Measurements from ENCODE around the gene RBMS3. TPM values are rescaled to one million over a fixed set of nuclear protein-coding genes. Genes with fewer than 3 reads are reported as not detected.

Gene RBMS3
- total RNA-seq, 1 experiment from 2014 or later, result 1.3 TPM

GRCh38 chr3:29775340-29775739, 494.5 kb downstream of the RBMS3 start:
- no peak for DNase-seq
- no peak overlapping the region for H3K27ac Mint-ChIP-seq (ENCODE audit: unreplicated experiment)
- no peak for TF ChIP-seq CTCF (IDR thresholded peaks at IDR 0.05; ENCODE audit: unreplicated experiment)
- BruUV-seq (replicated peaks), result no TSS peak
- H3K36me3 Mint-ChIP-seq (ENCODE audit: insufficient read depth, unreplicated experiment), result no peaks in the 10 kb centered on the region
- no peak overlapping the region for H3K4me3 Mint-ChIP-seq (ENCODE audit: low read depth, unreplicated experiment)
- CTCF ChIA-PET, result no interaction called here
- intact Hi-C loops (cut with micrococcal nuclease; ENCODE audit: unreplicated experiment), result no loop called here
- no peaks in the 10 kb centered on the region for H3K9me3 Mint-ChIP-seq (ENCODE audit: low read depth, unreplicated experiment)
- H3K27me3 Mint-ChIP-seq (ENCODE audit: unreplicated experiment), result no peaks in the 10 kb centered on the region
- H3K4me1 Mint-ChIP-seq (ENCODE audit: low read depth, unreplicated experiment), result no peaks in the 10 kb centered on the region

DNA sequence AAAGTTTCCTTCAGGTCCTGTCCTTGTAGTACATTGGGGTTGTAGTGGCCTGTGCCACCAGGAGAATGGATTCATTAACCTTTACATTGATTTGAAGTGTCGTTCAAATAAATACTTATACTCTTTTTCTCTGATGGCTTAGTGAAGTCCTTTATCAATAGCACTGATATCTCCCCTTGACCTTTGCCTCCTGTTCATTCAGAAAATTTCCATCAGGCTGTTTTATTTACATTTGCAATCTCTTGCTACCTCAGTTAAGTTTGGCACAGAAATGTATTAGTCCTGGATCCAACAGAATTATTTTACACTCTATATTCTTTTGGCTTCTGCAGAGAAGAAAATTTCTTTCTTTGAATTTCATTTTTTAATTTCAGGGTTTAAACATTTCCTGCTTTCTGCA, 497.0 kb downstream of the RBMS3 start:
- Mint-ChIP-seq H3K27me3 (ENCODE audit: unreplicated experiment) (no peaks in the 10 kb centered on the region), H3K4me1 (ENCODE audit: low read depth, unreplicated experiment) (no peaks in the 10 kb centered on the region), H3K4me3 (ENCODE audit: low read depth, unreplicated experiment) (no peak overlapping the region), H3K27ac (ENCODE audit: unreplicated experiment) (no peak overlapping the region), H3K36me3 (ENCODE audit: insufficient read depth, unreplicated experiment) (no peaks in the 10 kb centered on the region), H3K9me3 (ENCODE audit: low read depth, unreplicated experiment) (no peaks in the 10 kb centered on the region)
- no TSS peak for BruUV-seq (replicated peaks)
- no peak for DNase-seq
- CTCF ChIA-PET, result no interaction called here
- intact Hi-C loops (cut with micrococcal nuclease; ENCODE audit: unreplicated experiment), result no loop called here
- no peak for TF ChIP-seq CTCF (IDR thresholded peaks at IDR 0.05; ENCODE audit: unreplicated experiment)

- BruUV-seq (replicated peaks), result no TSS peak
- H3K36me3 Mint-ChIP-seq (ENCODE audit: insufficient read depth, unreplicated experiment), result no peaks in the 10 kb centered on the region
- no peaks in the 10 kb centered on the region for H3K9me3 Mint-ChIP-seq (ENCODE audit: low read depth, unreplicated experiment)
- no peak overlapping the region for H3K4me3 Mint-ChIP-seq (ENCODE audit: low read depth, unreplicated experiment)
- intact Hi-C loops (cut with micrococcal nuclease; ENCODE audit: unreplicated experiment), result no loop called here
- no peak for DNase-seq
- H3K27me3 Mint-ChIP-seq (ENCODE audit: unreplicated experiment), result no peaks in the 10 kb centered on the region
- peaks cover 7% of the 10 kb centered on the region for H3K4me1 Mint-ChIP-seq (ENCODE audit: low read depth, unreplicated experiment)
- no peak overlapping the region for H3K27ac Mint-ChIP-seq (ENCODE audit: unreplicated experiment)
- CTCF ChIA-PET, result no interaction called here
- no peak for TF ChIP-seq CTCF (IDR thresholded peaks at IDR 0.05; ENCODE audit: unreplicated experiment)
Observed at GRCh38 chr3:29789686-29790085, 508.8 kb downstream of the RBMS3 start.

- CTCF ChIA-PET, result no interaction called here
- H3K27ac Mint-ChIP-seq (ENCODE audit: unreplicated experiment), result no peak overlapping the region
- intact Hi-C loops (cut with micrococcal nuclease; ENCODE audit: unreplicated experiment), result no loop called here
- no peaks in the 10 kb centered on the region for H3K9me3 Mint-ChIP-seq (ENCODE audit: low read depth, unreplicated experiment)
- no peaks in the 10 kb centered on the region for H3K36me3 Mint-ChIP-seq (ENCODE audit: insufficient read depth, unreplicated experiment)
- no peaks in the 10 kb centered on the region for H3K4me1 Mint-ChIP-seq (ENCODE audit: low read depth, unreplicated experiment)
- no peak for TF ChIP-seq CTCF (IDR thresholded peaks at IDR 0.05; ENCODE audit: unreplicated experiment)
- H3K4me3 Mint-ChIP-seq (ENCODE audit: low read depth, unreplicated experiment), result no peak overlapping the region
- no peaks in the 10 kb centered on the region for H3K27me3 Mint-ChIP-seq (ENCODE audit: unreplicated experiment)
- BruUV-seq (replicated peaks), result no TSS peak
- no peak for DNase-seq
Observed at GRCh38 chr3:29796808-29797207, 515.9 kb downstream of the RBMS3 start.

GRCh38 chr3:29802057-29802456, 521.2 kb downstream of the RBMS3 start:
- H3K27ac Mint-ChIP-seq (ENCODE audit: unreplicated experiment), result no peak overlapping the region
- H3K9me3 Mint-ChIP-seq (ENCODE audit: low read depth, unreplicated experiment), result no peaks in the 10 kb centered on the region
- H3K4me1 Mint-ChIP-seq (ENCODE audit: low read depth, unreplicated experiment), result no peaks in the 10 kb centered on the region
- H3K4me3 Mint-ChIP-seq (ENCODE audit: low read depth, unreplicated experiment), result no peak overlapping the region
- H3K27me3 Mint-ChIP-seq (ENCODE audit: unreplicated experiment), result no peaks in the 10 kb centered on the region
- CTCF ChIA-PET, result no interaction called here
- DNase-seq, result no peak
- no peaks in the 10 kb centered on the region for H3K36me3 Mint-ChIP-seq (ENCODE audit: insufficient read depth, unreplicated experiment)
- no TSS peak for BruUV-seq (replicated peaks)
- no peak for TF ChIP-seq CTCF (IDR thresholded peaks at IDR 0.05; ENCODE audit: unreplicated experiment)
- intact Hi-C loops (cut with micrococcal nuclease; ENCODE audit: unreplicated experiment), result no loop called here
